Activated CD8-positive, alpha-beta memory T cell treated with anti-CD3 and anti-CD28 coated beads, Interleukin-2, amount 50 U/mL, for 48 hours (primary cell): ENCODE results near the gene CREB3L4.
"Not testable (repeated sequence)": the region's sequence is repeated elsewhere in the genome, so short reads cannot be mapped to it uniquely, and the experiment has no call there.

Experiments used
- DNase-seq: peaks from one replicate; pipeline ENCODE4 v3.0.0-alpha.2; 2020

The CREB3L4 gene

GRCh38 chr1:153987621-153988020 lies 19.9 kb downstream of the CREB3L4 start:
- no peak for DNase-seq

GRCh38 chr1:153990468-153991150 lies 22.9 kb downstream of the CREB3L4 start, which contains the start of gene RPS27:
RPS27 (plus strand) TSS chr1:153990762; CDS start chr1:153990797, 35 bp downstream.
- peak; percentile 90 for DNase-seq

- no peak for DNase-seq
Observed at GRCh38 chr1:153991151-153991630, 23.5 kb downstream of the CREB3L4 start.

GRCh38 chr1:153991806-153992205 lies 24.1 kb downstream of the CREB3L4 start:
- DNase-seq = no peak

GRCh38 chr1:153995202-153995601 lies 27.5 kb downstream of the CREB3L4 start:
- DNase-seq = no peak

GRCh38 chr1:153995640-153996039 lies 27.9 kb downstream of the CREB3L4 start:
- no peak for DNase-seq

GRCh38 chr1:153996882-153997281 lies 29.2 kb downstream of the CREB3L4 start:
- not testable (repeated sequence) for DNase-seq

- DNase-seq = no peak
Observed at GRCh38 chr1:154000420-154000819, 32.7 kb downstream of the CREB3L4 start.

- DNase-seq = no peak
Observed at GRCh38 chr1:154006136-154006535, 38.4 kb downstream of the CREB3L4 start.

GRCh38 chr1:154012129-154012528 lies 44.4 kb downstream of the CREB3L4 start:
- no peak for DNase-seq

- not testable (repeated sequence) for DNase-seq
Observed at GRCh38 chr1:154012543-154012942, 44.8 kb downstream of the CREB3L4 start.

GRCh38 chr1:154014154-154014907 lies 46.6 kb downstream of the CREB3L4 start:
- DNase-seq = no peak

GRCh38 chr1:154019269-154019668 lies 51.6 kb downstream of the CREB3L4 start:
- DNase-seq = no peak

GRCh38 chr1:154019940-154020339 lies 52.2 kb downstream of the CREB3L4 start:
- no peak for DNase-seq
